Endothelial cell (in vitro differentiated cells): Measurements from ENCODE around the gene TLR6. TPM values are rescaled to one million over a fixed set of nuclear protein-coding genes. Genes with fewer than 3 reads are reported as not detected.
"Not testable (repeated sequence)": the region's sequence is repeated elsewhere in the genome, so short reads cannot be mapped to it uniquely, and the experiment has no call there.

Experiments used
- DNase-seq: peaks from one replicate; pipeline ENCODE4 v3.0.0; 2021; ENCODE audit warnings: low spot score
- H3K27ac Mint-ChIP-seq: one replicate; pipeline ENCODE4 v1.8.0; 2021; ENCODE audit warnings: mixed read lengths, inconsistent platforms; ENCODE audit not compliant: unreplicated experiment
- H3K27me3 Mint-ChIP-seq: one replicate; pipeline ENCODE4 v1.8.0; 2021; ENCODE audit warnings: mild to moderate bottlenecking, moderate library complexity, mixed read lengths, inconsistent platforms; ENCODE audit not compliant: unreplicated experiment
- H3K36me3 Mint-ChIP-seq: one replicate; pipeline ENCODE4 v1.8.0; 2021; ENCODE audit warnings: mild to moderate bottlenecking, low read depth, mixed read lengths, inconsistent platforms; ENCODE audit not compliant: unreplicated experiment
- H3K4me1 Mint-ChIP-seq: one replicate; pipeline ENCODE4 v1.8.0; 2021; ENCODE audit warnings: mild to moderate bottlenecking, mixed read lengths, inconsistent platforms; ENCODE audit not compliant: unreplicated experiment
- H3K4me3 Mint-ChIP-seq: one replicate; pipeline ENCODE4 v1.8.0; 2021; ENCODE audit warnings: mild to moderate bottlenecking, mixed read lengths, inconsistent platforms; ENCODE audit not compliant: unreplicated experiment
- H3K9me3 Mint-ChIP-seq: one replicate; pipeline ENCODE4 v1.8.0; 2021; ENCODE audit warnings: mixed read lengths, inconsistent platforms; ENCODE audit not compliant: unreplicated experiment
- CTCF ChIP-seq: fragments of 200-600 bp; sonication (generic); IDR thresholded peaks from one replicate; pipeline ENCODE4 v1.5.0; 2021; ENCODE audit warnings: antibody characterized with exemption; ENCODE audit not compliant: unreplicated experiment
- total RNA-seq: library from RNA; stranded (reverse); fragmentation: NEBNext Ultra II Directional; extraction: Animal tissue kit (Norgen Biotek cat#: 25700); gene quantifications from one replicate; pipeline ENCODE4 v1.2.1, GENCODE V29; 2021; ENCODE audit not compliant: unreplicated experiment

TLR6 gene
- total RNA-seq, 1 donor from 2014 or later = 0.85 TPM

DNA sequence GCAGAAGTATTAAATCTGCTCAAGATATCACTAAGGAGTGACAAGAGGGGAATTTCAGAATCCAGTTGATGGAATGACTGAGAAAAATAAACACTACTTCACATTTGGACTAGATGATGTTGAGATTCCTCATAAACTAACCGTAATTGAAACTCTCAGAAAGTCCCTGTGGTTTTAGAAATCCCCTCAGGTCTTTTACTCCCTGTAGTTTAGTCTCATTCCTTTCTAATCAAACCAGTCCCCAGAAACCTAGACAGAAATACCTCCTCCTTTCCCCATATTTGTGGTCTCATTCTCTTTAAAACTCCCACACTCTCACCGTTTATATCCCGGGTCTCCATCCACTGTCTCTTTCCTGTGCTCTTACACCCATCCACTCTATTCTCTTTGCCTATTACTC, 37.0 kb downstream of the TLR6 start:
- Mint-ChIP-seq H3K27me3 (no peaks in the 10 kb centered on the region), H3K36me3 (no peaks in the 10 kb centered on the region), H3K9me3 (no peaks in the 10 kb centered on the region), H3K4me1 (no peaks in the 10 kb centered on the region), H3K4me3 (no peak overlapping the region), H3K27ac (no peak overlapping the region)
- no peak for DNase-seq
- TF ChIP-seq CTCF = no peak

DNA sequence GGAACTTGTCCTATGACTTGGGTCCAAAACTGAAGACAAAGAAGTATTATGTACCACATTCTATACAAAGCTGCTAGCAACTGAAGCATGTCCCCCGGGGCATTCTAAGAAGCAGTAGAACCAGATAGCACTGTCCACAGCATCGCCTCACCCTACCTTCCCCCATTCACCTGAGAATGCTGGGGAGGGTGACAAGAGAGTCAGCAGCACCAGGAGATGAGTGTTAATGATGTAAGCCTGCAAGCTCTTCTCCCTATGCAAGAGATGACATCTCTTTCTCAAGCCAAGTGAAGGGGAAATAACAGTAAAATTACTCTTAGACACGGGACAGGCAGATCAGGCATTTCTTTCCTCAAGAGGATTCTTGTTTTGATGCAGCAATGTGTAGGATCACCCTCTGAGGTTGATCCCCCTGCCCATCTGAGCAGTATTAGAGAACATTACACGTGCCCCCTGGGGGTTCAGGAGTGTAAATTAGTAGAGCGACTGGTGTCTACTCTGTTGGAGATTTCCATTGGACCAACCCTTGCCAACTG, 38.1 kb downstream of the TLR6 start:
- Mint-ChIP-seq H3K4me3 (no peak overlapping the region), H3K27me3 (no peaks in the 10 kb centered on the region), H3K27ac (no peak overlapping the region), H3K4me1 (no peaks in the 10 kb centered on the region), H3K9me3 (peaks cover 3% of the 10 kb centered on the region), H3K36me3 (no peaks in the 10 kb centered on the region)
- DNase-seq = no peak
- no peak for TF ChIP-seq CTCF

DNA sequence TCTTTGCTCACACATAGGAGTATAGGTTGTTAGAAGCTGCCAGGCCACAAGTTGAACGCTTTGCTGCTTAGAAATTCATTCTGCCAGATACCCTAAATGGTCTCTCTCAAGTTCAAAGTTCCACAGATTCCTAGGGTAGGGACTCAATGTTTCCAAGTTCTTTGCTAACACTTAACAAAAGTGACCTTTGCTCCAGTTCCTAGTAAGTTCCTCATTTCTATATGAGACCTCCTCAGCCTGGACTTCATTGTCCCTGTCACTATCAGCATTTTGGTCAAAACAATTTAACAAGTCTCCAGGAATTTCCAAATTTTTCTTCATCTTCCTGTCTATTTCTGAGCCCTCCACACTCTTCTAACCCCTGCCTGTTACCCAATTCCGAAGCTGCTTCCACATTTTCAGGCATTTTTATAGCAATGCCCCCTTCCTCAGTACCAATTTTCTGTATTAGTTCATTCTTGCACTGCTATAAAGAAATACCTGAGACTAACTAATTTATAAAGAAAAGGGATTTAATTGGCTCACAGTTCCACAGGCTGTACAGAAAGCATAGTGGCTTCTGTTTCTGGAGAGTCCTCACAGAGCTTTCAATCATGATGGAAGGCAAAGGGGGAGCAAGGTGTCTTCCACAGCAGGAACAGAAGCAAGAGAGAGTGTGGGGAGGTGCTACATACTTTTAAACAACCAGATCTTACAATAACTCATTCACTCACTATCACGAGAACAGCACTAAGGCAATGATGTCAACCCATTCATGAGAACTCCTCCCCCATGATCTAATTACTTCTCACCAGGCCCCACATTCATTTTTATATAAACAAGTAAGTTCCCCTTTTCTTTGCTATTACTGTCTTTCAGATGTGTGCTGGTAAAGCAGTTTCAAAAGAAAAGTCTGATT, 40.5 kb downstream of the TLR6 start:
- Mint-ChIP-seq H3K4me3 (no peak overlapping the region), H3K4me1 (no peaks in the 10 kb centered on the region), H3K27me3 (no peaks in the 10 kb centered on the region), H3K36me3 (no peaks in the 10 kb centered on the region), H3K27ac (no peak overlapping the region), H3K9me3 (peaks cover 3% of the 10 kb centered on the region)
- no peak for TF ChIP-seq CTCF
- no peak for DNase-seq

DNA sequence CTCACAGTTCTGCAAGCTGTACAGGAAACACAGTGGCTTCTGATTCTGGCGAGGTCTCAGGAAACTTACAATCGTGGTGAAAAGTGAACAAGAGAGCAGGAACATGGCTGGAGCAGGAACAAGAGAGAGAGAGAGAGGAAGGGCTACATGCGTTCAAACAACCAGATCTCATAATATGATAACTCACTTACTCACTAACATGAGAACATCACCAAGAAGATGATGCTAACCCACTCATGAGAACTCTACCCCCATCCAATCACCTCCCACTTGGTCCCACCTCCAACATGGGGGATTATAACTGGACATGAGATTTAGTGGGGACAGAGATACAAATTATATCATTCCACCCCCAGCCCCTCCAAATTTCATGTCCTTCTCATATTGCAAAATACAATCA, 42.2 kb downstream of the TLR6 start:
- DNase-seq = no peak
- H3K27me3 Mint-ChIP-seq = no peaks in the 10 kb centered on the region
- TF ChIP-seq CTCF = no peak
- no peaks in the 10 kb centered on the region for H3K4me1 Mint-ChIP-seq
- H3K9me3 Mint-ChIP-seq = peaks cover 3% of the 10 kb centered on the region
- no peaks in the 10 kb centered on the region for H3K36me3 Mint-ChIP-seq
- H3K27ac Mint-ChIP-seq = no peak overlapping the region
- peak overlapping the region; percentile 39 for H3K4me3 Mint-ChIP-seq

DNA sequence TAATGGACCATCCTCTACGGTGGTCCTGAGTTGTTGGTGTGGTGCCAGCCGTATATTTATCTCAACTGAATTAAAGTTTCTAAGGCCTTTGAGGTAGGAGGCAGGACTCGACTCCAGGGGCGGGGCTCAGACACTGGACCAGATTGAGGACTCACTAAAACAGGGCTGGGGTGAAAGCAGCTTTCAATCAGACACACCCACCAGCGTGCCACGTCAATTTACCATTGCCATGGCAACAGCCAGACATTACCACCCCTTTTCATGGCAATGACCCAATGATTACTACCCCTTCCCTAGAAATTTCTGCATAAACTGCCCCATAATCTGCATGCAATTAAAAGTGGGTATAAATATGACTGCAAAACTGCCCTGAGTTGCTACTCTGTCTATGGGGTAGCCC, 45.3 kb downstream of the TLR6 start:
- H3K9me3 Mint-ChIP-seq = peaks cover 3% of the 10 kb centered on the region
- H3K36me3 Mint-ChIP-seq = no peaks in the 10 kb centered on the region
- no peak for DNase-seq
- TF ChIP-seq CTCF = no peak
- H3K27ac Mint-ChIP-seq = no peak overlapping the region
- H3K4me3 Mint-ChIP-seq = no peak overlapping the region
- no peaks in the 10 kb centered on the region for H3K27me3 Mint-ChIP-seq
- no peaks in the 10 kb centered on the region for H3K4me1 Mint-ChIP-seq

DNA sequence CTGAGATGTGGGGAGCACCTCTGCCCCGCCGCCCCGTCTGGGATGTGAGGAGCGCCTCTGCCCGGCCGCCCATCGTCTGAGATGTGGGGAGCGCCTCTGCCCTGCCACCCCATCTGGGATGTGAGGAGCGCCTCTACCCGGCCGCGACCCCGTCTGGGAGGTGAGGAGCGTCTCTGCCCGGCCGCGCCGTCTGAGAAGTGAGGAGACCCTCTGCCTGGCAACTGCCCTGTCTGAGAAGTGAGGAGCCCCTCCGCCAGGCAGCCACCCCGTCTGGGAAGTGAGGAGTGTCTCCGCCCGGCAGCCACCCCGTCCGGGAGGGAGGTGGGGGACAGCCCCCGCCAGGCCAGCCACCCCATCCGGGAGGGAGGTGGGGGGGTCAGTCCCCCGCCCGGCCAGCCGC, 49.2 kb downstream of the TLR6 start:
- H3K9me3 Mint-ChIP-seq, DNase-seq, H3K4me1 Mint-ChIP-seq, H3K4me3 Mint-ChIP-seq, H3K27me3 Mint-ChIP-seq, H3K36me3 Mint-ChIP-seq, H3K27ac Mint-ChIP-seq: not testable (repeated sequence)

GRCh38 chr4:38806251-38806650, 50.4 kb downstream of the TLR6 start:
- H3K36me3 Mint-ChIP-seq, DNase-seq, H3K27me3 Mint-ChIP-seq, H3K27ac Mint-ChIP-seq, H3K4me1 Mint-ChIP-seq, H3K4me3 Mint-ChIP-seq: not testable (repeated sequence)
- H3K9me3 Mint-ChIP-seq = peaks cover 12% of the 10 kb centered on the region
